H1 (cell line): Measurements from ENCODE around the gene LSG1. TPM values are rescaled to one million over a fixed set of nuclear protein-coding genes. Genes with fewer than 3 reads are reported as not detected.

ENCODE experiments used
- CBX5 ChIP-seq: fragments of 300-800, 300-1000 bp; sonication (generic); IDR thresholded peaks from 2 replicates; pipeline ENCODE4 v1.7.1; 2016; ENCODE audit warnings: antibody characterized with exemption, low read length, low read depth
- CHD1 ChIP-seq: IDR thresholded peaks from 2 replicates; pipeline ENCODE4 v1.6.1; 2012; ENCODE audit warnings: low read depth, low read length, improper control_type of control experiment
- CREB1 ChIP-seq: IDR thresholded peaks from 2 replicates; pipeline ENCODE4 v1.6.1; 2012; ENCODE audit warnings: inconsistent platforms
- CTBP2 ChIP-seq: IDR thresholded peaks from 2 replicates; pipeline ENCODE4 v1.7.0; 2011; ENCODE audit warnings: borderline replicate concordance, mild to moderate bottlenecking, moderate library complexity, mixed read lengths, low read length; ENCODE audit not compliant: insufficient read depth, insufficient read length
- EGR1 ChIP-seq: IDR thresholded peaks from 2 replicates; pipeline ENCODE4 v1.6.1; 2011; ENCODE audit warnings: low read depth, low read length, borderline replicate concordance
- EP300 ChIP-seq, 2 experiments: IDR thresholded peaks; 1 replicate in 1 of 2; 2 replicates in 1 of 2; pipeline ENCODE4 v1.6.1; 2011 to 2012; ENCODE audit warnings: low read depth in 2 of 2, low read length in 2 of 2, mild to moderate bottlenecking in 2 of 2, borderline replicate concordance in 1 of 2, inconsistent platforms in 1 of 2, moderate library complexity in 1 of 2
- EZH2 ChIP-seq: fragments of 200-600 bp; sonication (generic); IDR thresholded peaks from 2 replicates; pipeline ENCODE4 v1.7.1; 2012; ENCODE audit warnings: low read depth, mild to moderate bottlenecking, moderate library complexity, low read length, inconsistent platforms; ENCODE audit not compliant: severe bottlenecking
- GABPA ChIP-seq: IDR thresholded peaks from 2 replicates; pipeline ENCODE4 v1.6.1; 2011; ENCODE audit warnings: mild to moderate bottlenecking, low read length, moderate library complexity, borderline replicate concordance; ENCODE audit not compliant: insufficient read depth
- JUND ChIP-seq: IDR thresholded peaks from 2 replicates; pipeline ENCODE4 v1.6.1; 2011; ENCODE audit warnings: mild to moderate bottlenecking, improper control_type of control experiment, low read length
- POLR2A ChIP-seq, 2 experiments: IDR thresholded peaks; 1 replicate in 1 of 2; 2 replicates in 1 of 2; pipeline ENCODE4 v1.6.1; 2011; ENCODE audit warnings: low read depth in 2 of 2, low read length in 2 of 2, mild to moderate bottlenecking in 2 of 2; ENCODE audit errors: control extremely low read depth in 1 of 2
- POLR2AphosphoS5 ChIP-seq: IDR thresholded peaks from 2 replicates; pipeline ENCODE4 v1.6.1; 2011; ENCODE audit warnings: low read depth, low read length
- RAD21 ChIP-seq, 2 experiments: IDR thresholded peaks in 1 of 2; conservative IDR thresholded peaks in 1 of 2; 2 replicates each; pipeline ENCODE4 v1.6.1; 2011; ENCODE audit warnings: low read depth in 2 of 2, low read length in 2 of 2, improper control_type of control experiment in 1 of 2, inconsistent platforms in 1 of 2, mild to moderate bottlenecking in 1 of 2, moderate library complexity in 1 of 2
- SP1 ChIP-seq: IDR thresholded peaks from 2 replicates; pipeline ENCODE4 v1.6.1; 2011; ENCODE audit warnings: low read depth, low read length
- TAF1 ChIP-seq: IDR thresholded peaks from 2 replicates; pipeline ENCODE4 v1.6.1; 2011; ENCODE audit warnings: mild to moderate bottlenecking, low read depth, low read length
- TAF7 ChIP-seq: optimal IDR thresholded peaks from 2 replicates; pipeline ENCODE3; 2011; ENCODE audit warnings: low read depth, mild to moderate bottlenecking, inconsistent platforms, low read length, moderate library complexity, borderline replicate concordance
- polyA plus RNA-seq, 7 experiments: library from polyadenylated mRNA; depleted of rRNA in 3 of 7; stranded (reverse) in 5 of 7; unstranded in 2 of 7; fragments of >200 nt in 5 of 7; fragments of 200-250 nt in 2 of 7; gene quantifications; 1 replicate in 5 of 7; 2 replicates in 1 of 7; 4 replicates in 1 of 7; pipeline versions ENCODE4 v1.2.1 to v1.2.3, GENCODE V29; 2011 to 2013; ENCODE audit warnings: missing spikeins in 2 of 7, mixed read lengths in 2 of 7
- total RNA-seq: library from RNA; stranded (reverse); fragmentation: NEBNext Ultra II Directional; extraction: Animal tissue kit (Norgen Biotek cat#: 25700); gene quantifications from 2 replicates; pipeline ENCODE4 v1.2.1, GENCODE V29; 2021
- TF ChIP-seq, protein P1 (sequence below): IDR thresholded peaks from 2 replicates; pipeline ENCODE4 v1.6.1; 2012; ENCODE audit warnings: inconsistent platforms
- TF ChIP-seq, protein P2 (sequence below): IDR thresholded peaks from 2 replicates; pipeline ENCODE4 v1.6.1; 2012; ENCODE audit warnings: inconsistent platforms

The LSG1 gene
- total and polyA plus RNA-seq, 2 of the 8 experiments (the other 6 are each of a cell fraction or from before 2014, with no cell fraction given), result 23.7 to 47.6 TPM

DNA sequence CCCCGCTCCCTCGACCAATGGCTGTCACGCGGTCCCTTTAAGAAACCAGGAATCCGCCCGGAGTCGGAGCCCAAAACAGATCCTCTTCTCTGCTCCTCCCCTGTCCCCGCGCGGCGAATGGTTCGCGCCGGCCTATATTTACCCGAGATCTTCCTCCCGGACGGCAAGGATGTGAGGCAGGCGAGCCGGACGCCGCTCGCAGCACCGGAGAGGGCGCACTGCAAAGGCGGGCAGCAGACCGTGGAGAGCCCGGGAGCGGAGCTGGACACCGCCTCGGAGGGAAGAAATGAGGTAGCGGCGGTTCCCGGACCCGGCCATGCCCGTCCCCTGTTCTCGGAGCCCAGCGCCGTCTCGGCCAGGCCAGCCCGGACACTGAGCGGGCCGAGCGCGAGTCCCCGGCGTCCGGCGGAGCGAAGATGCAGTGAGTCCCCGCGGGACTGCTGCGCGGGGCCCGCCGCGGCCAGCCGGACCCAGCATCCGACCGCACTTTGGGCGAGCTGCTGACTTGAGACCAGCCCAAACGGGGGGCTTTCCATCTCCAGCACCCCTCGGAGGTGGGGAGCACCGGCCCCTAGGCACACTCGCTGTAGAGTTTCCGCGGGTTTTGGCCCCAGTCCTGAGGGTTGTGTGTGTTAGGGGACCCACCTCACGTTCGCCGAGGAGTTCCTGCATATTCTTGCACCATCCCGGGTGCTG lies 13.9 kb upstream of the LSG1 start, which contains the start of gene FAM43A (continued):
- TF ChIP-seq EZH2, result no peak
- TF ChIP-seq EGR1, result 0 out of 2 replicates have a peak, but pooled peaks have one; percentile 35
- TF ChIP-seq SP1, result peak; percentile 68
- TF ChIP-seq JUND, result peak; percentile 75
- peak; percentile 58; the same call in 1 of the 2 replicates for TF ChIP-seq GABPA
- TF ChIP-seq EP300 (IDR thresholded peaks at IDR 0.05; ENCODE audit: borderline replicate concordance in 1 of 2, low read depth in 2 of 2, low read length in 2 of 2), result peak in 1 of 2 experiments; percentile 91; a peak in 1 of 3 replicates
- peak; percentile 6 to 15; a peak in 1 of 4 replicates for TF ChIP-seq RAD21 (IDR thresholded peaks at IDR 0.05 in 1 of 2, conservative IDR thresholded peaks at IDR 0.05 in 1 of 2; ENCODE audit: low read depth in 2 of 2, low read length in 2 of 2)
- TF ChIP-seq, protein P1, sequence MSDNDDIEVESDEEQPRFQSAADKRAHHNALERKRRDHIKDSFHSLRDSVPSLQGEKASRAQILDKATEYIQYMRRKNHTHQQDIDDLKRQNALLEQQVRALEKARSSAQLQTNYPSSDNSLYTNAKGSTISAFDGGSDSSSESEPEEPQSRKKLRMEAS, result peak; percentile 82
- TF ChIP-seq POLR2AphosphoS5, result peak; percentile 90
- peak; percentile 88 for TF ChIP-seq TAF7
- TF ChIP-seq POLR2A (IDR thresholded peaks at IDR 0.05; ENCODE audit: control extremely low read depth in 1 of 2, low read depth in 2 of 2, low read length in 2 of 2), result peak; percentile 81 to 97
- TF ChIP-seq CBX5, result no peak
- peak; percentile 92 for TF ChIP-seq TAF1
- no peak for TF ChIP-seq CTBP2
- no peak for TF ChIP-seq CREB1
- TF ChIP-seq CHD1, result peak; percentile 72
- TF ChIP-seq, protein P2, sequence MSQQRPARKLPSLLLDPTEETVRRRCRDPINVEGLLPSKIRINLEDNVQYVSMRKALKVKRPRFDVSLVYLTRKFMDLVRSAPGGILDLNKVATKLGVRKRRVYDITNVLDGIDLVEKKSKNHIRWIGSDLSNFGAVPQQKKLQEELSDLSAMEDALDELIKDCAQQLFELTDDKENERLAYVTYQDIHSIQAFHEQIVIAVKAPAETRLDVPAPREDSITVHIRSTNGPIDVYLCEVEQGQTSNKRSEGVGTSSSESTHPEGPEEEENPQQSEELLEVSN, result peak; percentile 89
- TF ChIP-seq, all 59 proteins: peak for 18
